ENCODE results near the gene DCLK2.

Gene DCLK2

GRCh38 chr4:150199056-150199455, 120.8 kb downstream of the DCLK2 start:
- DNase-seq = no peak

GRCh38 chr4:150205016-150205415, 126.8 kb downstream of the DCLK2 start:
- DNase-seq = no peak

GRCh38 chr4:150206265-150206664, 128.0 kb downstream of the DCLK2 start:
- no peak for DNase-seq

GRCh38 chr4:150206954-150207353, 128.7 kb downstream of the DCLK2 start:
- DNase-seq = no peak

- no peak for DNase-seq
Measured at GRCh38 chr4:150207871-150208270, 129.6 kb downstream of the DCLK2 start.

GRCh38 chr4:150209140-150209829, 131.0 kb downstream of the DCLK2 start:
- DNase-seq = peak in 13 of 56 donors; percentile 2 to 59 (median 9)

- DNase-seq = peak in 19 of 56 donors; percentile 3 to 53 (median 23)
Measured at GRCh38 chr4:150211016-150211415, 132.8 kb downstream of the DCLK2 start.

GRCh38 chr4:150211799-150212445, 133.7 kb downstream of the DCLK2 start:
- DNase-seq = no peak

GRCh38 chr4:150212485-150212884, 134.2 kb downstream of the DCLK2 start:
- DNase-seq = no peak

GRCh38 chr4:150212927-150213326, 134.7 kb downstream of the DCLK2 start:
- DNase-seq = no peak

GRCh38 chr4:150215601-150216000, 137.4 kb downstream of the DCLK2 start:
- DNase-seq = no peak

- DNase-seq = peak in 44 of 56 donors; percentile 3 to 75 (median 34)
Measured at GRCh38 chr4:150216726-150217125, 138.5 kb downstream of the DCLK2 start.

GRCh38 chr4:150217192-150217591, 138.9 kb downstream of the DCLK2 start:
- peak in 33 of 56 donors; percentile 9 to 78 (median 20) for DNase-seq

- peak in 16 of 56 donors; percentile 4 to 56 (median 18) for DNase-seq
Measured at GRCh38 chr4:150217808-150218207, 139.6 kb downstream of the DCLK2 start.

GRCh38 chr4:150218447-150218846, 140.2 kb downstream of the DCLK2 start:
- no peak for DNase-seq

GRCh38 chr4:150219841-150220240, 141.6 kb downstream of the DCLK2 start:
- DNase-seq = no peak

- DNase-seq = no peak
Measured at GRCh38 chr4:150224896-150225591, 146.8 kb downstream of the DCLK2 start.

- DNase-seq = no peak
Measured at GRCh38 chr4:150229520-150229919, 151.3 kb downstream of the DCLK2 start.

GRCh38 chr4:150230561-150230960, 152.3 kb downstream of the DCLK2 start:
- no peak for DNase-seq

GRCh38 chr4:150231107-150231770, 153.0 kb downstream of the DCLK2 start:
- no peak for DNase-seq

GRCh38 chr4:150232029-150232428, 153.8 kb downstream of the DCLK2 start:
- no peak for DNase-seq

GRCh38 chr4:150234246-150234645, 156.0 kb downstream of the DCLK2 start:
- no peak for DNase-seq
